A673 (cell line): ENCODE results near the gene CEP164. TPM values are rescaled to one million over a fixed set of nuclear protein-coding genes. Genes with fewer than 3 reads are reported as not detected.

Source experiments
- BruUV-seq: library from RNA; stranded (reverse); fragments of 400-500 nt; replicated peaks from 2 replicates; lab custom pipeline; 2021; lab: Mats Ljungman, UMichigan
- CTCF ChIA-PET: fragments of 300-600 bp; sonication (Branson Sonifier 250); formaldehyde crosslinking; loops from one replicate; lab custom pipeline; 2022; ENCODE audit warnings: antibody characterized with exemption; lab: Charles Lee
- POLR2A ChIA-PET: fragments of 300-600 bp; sonication (Branson Sonifier 250); formaldehyde crosslinking; loops from one replicate; lab custom pipeline; 2022; ENCODE audit warnings: antibody characterized with exemption; ENCODE audit not compliant: low non-redundant PET; lab: Charles Lee
- DNase-seq: peaks from one replicate; pipeline ENCODE4 v3.0.0-alpha.2; 2015; ENCODE audit warnings: low spot score
- H3K27ac ChIP-seq: fragments of 200-600 bp; sonication (generic); 2 replicates; pipeline ENCODE4 v1.5.1; 2016; ENCODE audit warnings: mixed run types, low read depth, mild to moderate bottlenecking, mixed read lengths, antibody characterized with exemption, low read length; ENCODE audit not compliant: poor library complexity, severe bottlenecking
- H3K27me3 ChIP-seq: fragments of 200-600 bp; sonication (generic); replicated peaks from 2 replicates; pipeline ENCODE4 v1.6.1; 2017; ENCODE audit warnings: mixed run types, low read depth, mild to moderate bottlenecking, mixed read lengths, antibody characterized with exemption, low read length; ENCODE audit not compliant: insufficient read depth, poor library complexity
- H3K36me3 ChIP-seq: fragments of 200-600 bp; sonication (generic); 2 replicates; pipeline ENCODE4 v1.6.1; 2016; ENCODE audit warnings: mixed run types, mild to moderate bottlenecking, mixed read lengths, antibody characterized with exemption, low read length; ENCODE audit not compliant: insufficient read depth, poor library complexity, severe bottlenecking
- H3K4me1 ChIP-seq: fragments of 200-600 bp; sonication (generic); 2 replicates; pipeline ENCODE4 v1.6.1; 2017; ENCODE audit warnings: mixed run types, mild to moderate bottlenecking, mixed read lengths, antibody characterized with exemption, low read length; ENCODE audit not compliant: insufficient read depth, poor library complexity, severe bottlenecking
- H3K4me3 ChIP-seq: fragments of 200-600 bp; sonication (generic); 2 replicates; pipeline ENCODE4 v1.5.1; 2016; ENCODE audit warnings: low read depth, mixed run types, mild to moderate bottlenecking, mixed read lengths, low read length; ENCODE audit not compliant: poor library complexity, severe bottlenecking
- H3K9me3 ChIP-seq: fragments of 200-600 bp; sonication (generic); 2 replicates; pipeline ENCODE4 v1.6.1; 2016; ENCODE audit warnings: mixed run types, low read depth, mild to moderate bottlenecking, mixed read lengths, antibody characterized with exemption, low read length; ENCODE audit not compliant: poor library complexity, severe bottlenecking
- EZH2 ChIP-seq: fragments of 200-600 bp; sonication (generic); IDR thresholded peaks from 2 replicates; pipeline ENCODE4 v1.6.1; 2017; ENCODE audit warnings: borderline replicate concordance, low read depth, mild to moderate bottlenecking, mixed read lengths, antibody characterized with exemption, low read length; ENCODE audit not compliant: poor library complexity, severe bottlenecking
- intact Hi-C: fragments of 100-400 bp; cut with micrococcal nuclease; formaldehyde crosslinking; loops from one replicate; pipeline ENCODE4 v1.10.0; 2022; ENCODE audit not compliant: unreplicated experiment
- total RNA-seq: library from RNA; stranded (reverse); gene quantifications from 2 replicates; pipeline ENCODE4 v1.2.3, GENCODE V29; 2021
- TF ChIP-seq, protein P1 (sequence below): fragments of 300-800, 200-600 bp; sonication (generic); conservative IDR thresholded peaks from 2 replicates; pipeline ENCODE4 v1.5.1; 2017; ENCODE audit warnings: low read depth, mild to moderate bottlenecking, antibody characterized with exemption, low read length, moderate library complexity, mixed read lengths

Gene CEP164
- total RNA-seq, 1 experiment from 2014 or later: 39.4 TPM

DNA sequence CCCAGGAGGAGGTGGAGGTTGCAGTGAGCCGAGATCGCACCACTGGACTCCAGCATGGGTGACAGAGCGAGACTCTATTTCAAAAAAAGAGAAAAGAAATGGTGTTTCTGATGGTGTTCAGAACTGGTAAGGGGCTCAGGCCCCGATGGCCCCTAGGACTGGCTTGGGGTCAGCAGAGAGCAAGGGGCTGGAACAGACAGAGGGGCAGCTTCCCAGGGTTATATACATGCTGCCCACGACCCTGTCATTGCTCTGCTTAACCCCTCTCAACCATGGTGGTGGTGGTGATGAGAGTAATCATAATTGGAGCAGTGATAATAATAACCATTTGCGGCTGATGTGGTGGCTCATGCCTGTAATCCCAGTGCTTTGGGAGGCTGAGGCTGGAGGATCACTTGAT is 79.4 kb downstream of the CEP164 start:
- POLR2A ChIA-PET: no interaction called here
- BruUV-seq: no TSS peak

DNA sequence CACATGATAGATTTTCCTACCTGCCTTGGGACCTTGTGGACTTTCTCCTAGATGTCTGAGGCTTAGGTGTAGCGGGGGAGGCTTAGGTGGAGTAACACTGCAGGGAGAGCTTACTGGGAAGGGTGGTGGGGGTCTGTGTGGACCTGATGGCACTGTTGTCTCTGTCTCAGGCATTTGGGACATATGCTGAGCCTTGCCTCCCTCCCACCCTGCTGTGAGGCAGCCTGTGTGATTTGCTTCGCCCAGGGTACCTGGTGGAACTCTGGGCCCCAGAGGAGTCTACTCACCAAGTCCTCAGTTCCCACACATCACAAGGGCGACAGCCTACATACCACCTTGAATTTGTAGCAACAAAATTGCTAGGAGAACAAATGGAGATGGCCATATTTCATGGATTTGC is 80.7 kb downstream of the CEP164 start:
- BruUV-seq: no TSS peak
- ChIA-PET POLR2A (no interaction called here), CTCF (no interaction called here)
- intact Hi-C loops: no loop called here
- H3K9me3 ChIP-seq: peaks cover 8% of the 10 kb centered on the region
- H3K4me1 ChIP-seq: peaks cover 8% of the 10 kb centered on the region
- no peak for DNase-seq
- H3K4me3 ChIP-seq: no peak overlapping the region
- H3K27ac ChIP-seq: no peak overlapping the region
- peaks cover 6% of the 10 kb centered on the region for H3K36me3 ChIP-seq
- no peak for TF ChIP-seq EZH2
- TF ChIP-seq, protein P1, sequence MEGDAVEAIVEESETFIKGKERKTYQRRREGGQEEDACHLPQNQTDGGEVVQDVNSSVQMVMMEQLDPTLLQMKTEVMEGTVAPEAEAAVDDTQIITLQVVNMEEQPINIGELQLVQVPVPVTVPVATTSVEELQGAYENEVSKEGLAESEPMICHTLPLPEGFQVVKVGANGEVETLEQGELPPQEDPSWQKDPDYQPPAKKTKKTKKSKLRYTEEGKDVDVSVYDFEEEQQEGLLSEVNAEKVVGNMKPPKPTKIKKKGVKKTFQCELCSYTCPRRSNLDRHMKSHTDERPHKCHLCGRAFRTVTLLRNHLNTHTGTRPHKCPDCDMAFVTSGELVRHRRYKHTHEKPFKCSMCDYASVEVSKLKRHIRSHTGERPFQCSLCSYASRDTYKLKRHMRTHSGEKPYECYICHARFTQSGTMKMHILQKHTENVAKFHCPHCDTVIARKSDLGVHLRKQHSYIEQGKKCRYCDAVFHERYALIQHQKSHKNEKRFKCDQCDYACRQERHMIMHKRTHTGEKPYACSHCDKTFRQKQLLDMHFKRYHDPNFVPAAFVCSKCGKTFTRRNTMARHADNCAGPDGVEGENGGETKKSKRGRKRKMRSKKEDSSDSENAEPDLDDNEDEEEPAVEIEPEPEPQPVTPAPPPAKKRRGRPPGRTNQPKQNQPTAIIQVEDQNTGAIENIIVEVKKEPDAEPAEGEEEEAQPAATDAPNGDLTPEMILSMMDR: no peak
- no peaks in the 10 kb centered on the region for H3K27me3 ChIP-seq

More for the DNA sequence above, 79.4 kb downstream of the CEP164 start:
- TF ChIP-seq, protein P1: no peak
- no peak for TF ChIP-seq EZH2
- H3K27me3 ChIP-seq: no peaks in the 10 kb centered on the region
- intact Hi-C loops: no loop called here
- H3K4me3 ChIP-seq: no peak overlapping the region
- no peak for DNase-seq
- H3K9me3 ChIP-seq: peaks cover 8% of the 10 kb centered on the region
- CTCF ChIA-PET: no interaction called here
- peaks cover 6% of the 10 kb centered on the region for H3K36me3 ChIP-seq
- H3K4me1 ChIP-seq: peaks cover 8% of the 10 kb centered on the region
- no peak overlapping the region for H3K27ac ChIP-seq

DNA sequence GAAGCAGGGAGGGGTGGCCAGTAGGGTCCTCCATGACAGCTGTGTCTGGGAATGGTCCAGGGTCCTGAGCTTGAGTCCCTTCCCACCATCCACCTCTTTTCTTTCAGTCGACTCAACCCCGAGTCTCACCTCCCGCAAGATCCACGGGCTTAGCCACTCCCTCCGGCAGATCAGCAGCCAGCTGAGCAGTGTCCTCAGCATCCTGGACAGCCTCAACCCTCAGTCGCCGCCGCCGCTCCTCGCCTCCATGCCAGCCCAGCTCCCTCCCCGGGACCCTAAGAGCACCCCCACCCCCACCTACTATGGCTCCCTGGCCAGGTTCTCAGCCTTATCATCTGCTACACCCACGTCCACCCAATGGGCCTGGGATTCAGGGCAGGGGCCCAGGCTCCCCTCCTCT is 81.9 kb downstream of the CEP164 start:
- intact Hi-C loops: no loop called here
- no peak overlapping the region for H3K27ac ChIP-seq
- H3K27me3 ChIP-seq: no peaks in the 10 kb centered on the region
- no TSS peak for BruUV-seq
- H3K4me3 ChIP-seq: no peak overlapping the region
- H3K36me3 ChIP-seq: peaks cover 6% of the 10 kb centered on the region
- CTCF ChIA-PET: no interaction called here
- no peak for TF ChIP-seq EZH2
- TF ChIP-seq, protein P1: no peak
- H3K9me3 ChIP-seq: peaks cover 8% of the 10 kb centered on the region
- DNase-seq: no peak
- peaks cover 8% of the 10 kb centered on the region for H3K4me1 ChIP-seq
- POLR2A ChIA-PET: no interaction called here
